Stomach (tissue), 9 donors: ENCODE data around the gene MYH13. TPM values are rescaled to one million over a fixed set of nuclear protein-coding genes. Genes with fewer than 3 reads are reported as not detected.

ENCODE experiments used
- DNase-seq, 2 donors: peaks; one replicate each; pipeline versions ENCODE4 v3.0.0 to v3.0.0-alpha.2; 2013 to 2019
- H3K27ac ChIP-seq, 5 donors: fragments of 200-600 bp in 4 of 5; sonication (generic) in 4 of 5; one replicate each; pipeline ENCODE4 v1.5.1; 2013 to 2019; ENCODE audit warnings: mild to moderate bottlenecking in 1 of 5, moderate library complexity in 1 of 5
- H3K27me3 ChIP-seq, 3 donors: fragments of 200-600 bp; sonication (generic); one replicate each; pipeline ENCODE4 v1.5.1; 2017 to 2019; ENCODE audit warnings: mixed run types in 1 of 3
- H3K36me3 ChIP-seq, 4 donors: fragments of 200-600 bp; sonication (generic); 1 replicate in 3 of 4; 2 replicates in 1 of 4; pipeline ENCODE4 v1.5.1; 2016 to 2019
- H3K4me1 ChIP-seq, 4 donors: fragments of 200-600 bp; sonication (generic); one replicate each; pipeline ENCODE4 v1.5.1; 2016 to 2019
- H3K4me3 ChIP-seq, 4 donors: fragments of 200-600 bp; sonication (generic) in 3 of 4; one replicate each; pipeline ENCODE4 v1.5.1; 2016 to 2019; ENCODE audit warnings: mild to moderate bottlenecking in 1 of 4
- H3K9me3 ChIP-seq, 4 donors: fragments of 200-600 bp; sonication (generic); one replicate each; pipeline ENCODE4 v1.5.1; 2016 to 2019
- EP300 ChIP-seq: sonication (generic); formaldehyde crosslinking; IDR thresholded peaks from one replicate; pipeline ENCODE4 v1.6.1; 2017; ENCODE audit warnings: antibody characterized with exemption
- POLR2A ChIP-seq, 4 donors: fragments of 450-650 bp; IDR thresholded peaks; one replicate each; pipeline ENCODE4 v1.6.1; 2016; ENCODE audit warnings: antibody characterized with exemption in 4 of 4, control low read depth in 2 of 4, mild to moderate bottlenecking in 1 of 4, moderate library complexity in 1 of 4
- POLR2AphosphoS5 ChIP-seq, 3 donors: sonication (generic); formaldehyde crosslinking; IDR thresholded peaks; one replicate each; pipeline ENCODE4 v1.6.1; 2016; ENCODE audit warnings: antibody characterized with exemption in 3 of 3
- WGBS, 5 donors: extraction: QIAGEN DNeasy Blood & Tissue Kit in 3 of 5; methylation state at CpG; one replicate each; pipeline versions ENCODE4 v1.1.5 to v1.1.7; 2013 to 2018; 5-methylcytosine and 5-hydroxymethylcytosine counted together
- intact Hi-C: fragments of 100-400 bp; cut with DNase I; formaldehyde crosslinking; loops from one replicate; pipeline ENCODE4 v1.15.1; 2023; ENCODE audit warnings: low total_unique reads
- polyA plus RNA-seq, 3 donors: library from polyadenylated mRNA; stranded (reverse); fragments of 200-250 nt; gene quantifications; one replicate each; pipeline ENCODE4 v1.2.3, GENCODE V29; 2013
- total RNA-seq, 5 donors: library from RNA; depleted of rRNA; stranded (reverse); fragments of >200 nt; gene quantifications; one replicate each; pipeline versions ENCODE4 v1.1.0 to v1.2.3, GENCODE V29; 2014 to 2016
- TF ChIP-seq, protein P1 (sequence below), 7 experiments: fragments of 450-650 bp in 4 of 7; fragments of 200-600 bp in 3 of 7; sonication (generic) in 3 of 7; IDR thresholded peaks; one replicate each; pipeline ENCODE4 v1.5.1; 2016 to 2019; ENCODE audit warnings: antibody characterized with exemption in 7 of 7, control low read depth in 2 of 7, mild to moderate bottlenecking in 1 of 7
- donor health status: healthy with polysubstance abuse.
- donor health status: Bipolar disorder and iron deficiency.
- donor health status: healthy.

The MYH13 gene
- total and polyA plus RNA-seq, 8 donors = 0.68 to 5.4 (median 2.6) TPM

DNA sequence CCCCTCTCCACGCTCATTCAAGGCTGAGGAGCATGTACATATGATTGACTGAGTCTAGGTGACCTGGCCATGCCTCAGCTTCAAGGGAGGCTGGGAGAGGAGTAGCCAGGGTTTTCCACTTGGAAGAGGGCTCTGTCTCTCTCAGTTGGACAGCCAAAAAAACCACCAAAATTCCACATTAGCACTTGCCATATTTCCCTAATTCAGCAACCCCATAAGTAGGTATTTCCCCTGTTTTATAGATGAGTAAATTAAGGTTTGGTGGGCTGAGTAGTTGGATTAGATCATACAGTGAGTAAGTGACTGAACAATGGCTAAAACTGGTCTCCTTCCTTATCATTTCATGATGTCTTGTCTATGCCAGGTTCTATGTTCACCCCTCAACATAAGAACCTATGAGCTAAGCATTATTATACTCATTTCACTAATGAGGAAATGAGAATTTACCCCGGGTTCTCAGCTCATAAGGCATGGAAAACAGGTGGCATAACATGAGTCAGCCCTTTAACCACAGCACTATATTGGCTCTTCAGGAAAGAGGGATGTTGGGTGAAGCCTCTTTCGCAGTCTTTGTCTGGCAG lies 106.4 kb downstream of the MYH13 start:
- Histone ChIP-seq H3K36me3 (no peaks in the 10 kb centered on the region), H3K27me3 (no peaks in the 10 kb centered on the region), H3K9me3 (no peaks in the 10 kb centered on the region), H3K4me1 (no peaks in the 10 kb centered on the region), H3K4me3 (no peak overlapping the region), H3K27ac (no peak overlapping the region)
- no peak for DNase-seq
- intact Hi-C loops = no loop called here
- 60 to 77% (median 72%) methylated on average over 3 of the region's 3 CpGs for WGBS, 5 donors
- no peak for TF ChIP-seq POLR2AphosphoS5 (IDR thresholded peaks at IDR 0.05)
- no peak for TF ChIP-seq EP300
- TF ChIP-seq, protein P1, sequence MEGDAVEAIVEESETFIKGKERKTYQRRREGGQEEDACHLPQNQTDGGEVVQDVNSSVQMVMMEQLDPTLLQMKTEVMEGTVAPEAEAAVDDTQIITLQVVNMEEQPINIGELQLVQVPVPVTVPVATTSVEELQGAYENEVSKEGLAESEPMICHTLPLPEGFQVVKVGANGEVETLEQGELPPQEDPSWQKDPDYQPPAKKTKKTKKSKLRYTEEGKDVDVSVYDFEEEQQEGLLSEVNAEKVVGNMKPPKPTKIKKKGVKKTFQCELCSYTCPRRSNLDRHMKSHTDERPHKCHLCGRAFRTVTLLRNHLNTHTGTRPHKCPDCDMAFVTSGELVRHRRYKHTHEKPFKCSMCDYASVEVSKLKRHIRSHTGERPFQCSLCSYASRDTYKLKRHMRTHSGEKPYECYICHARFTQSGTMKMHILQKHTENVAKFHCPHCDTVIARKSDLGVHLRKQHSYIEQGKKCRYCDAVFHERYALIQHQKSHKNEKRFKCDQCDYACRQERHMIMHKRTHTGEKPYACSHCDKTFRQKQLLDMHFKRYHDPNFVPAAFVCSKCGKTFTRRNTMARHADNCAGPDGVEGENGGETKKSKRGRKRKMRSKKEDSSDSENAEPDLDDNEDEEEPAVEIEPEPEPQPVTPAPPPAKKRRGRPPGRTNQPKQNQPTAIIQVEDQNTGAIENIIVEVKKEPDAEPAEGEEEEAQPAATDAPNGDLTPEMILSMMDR (IDR thresholded peaks at IDR 0.05) = no peak
- TF ChIP-seq POLR2A (IDR thresholded peaks at IDR 0.05) = no peak

DNA sequence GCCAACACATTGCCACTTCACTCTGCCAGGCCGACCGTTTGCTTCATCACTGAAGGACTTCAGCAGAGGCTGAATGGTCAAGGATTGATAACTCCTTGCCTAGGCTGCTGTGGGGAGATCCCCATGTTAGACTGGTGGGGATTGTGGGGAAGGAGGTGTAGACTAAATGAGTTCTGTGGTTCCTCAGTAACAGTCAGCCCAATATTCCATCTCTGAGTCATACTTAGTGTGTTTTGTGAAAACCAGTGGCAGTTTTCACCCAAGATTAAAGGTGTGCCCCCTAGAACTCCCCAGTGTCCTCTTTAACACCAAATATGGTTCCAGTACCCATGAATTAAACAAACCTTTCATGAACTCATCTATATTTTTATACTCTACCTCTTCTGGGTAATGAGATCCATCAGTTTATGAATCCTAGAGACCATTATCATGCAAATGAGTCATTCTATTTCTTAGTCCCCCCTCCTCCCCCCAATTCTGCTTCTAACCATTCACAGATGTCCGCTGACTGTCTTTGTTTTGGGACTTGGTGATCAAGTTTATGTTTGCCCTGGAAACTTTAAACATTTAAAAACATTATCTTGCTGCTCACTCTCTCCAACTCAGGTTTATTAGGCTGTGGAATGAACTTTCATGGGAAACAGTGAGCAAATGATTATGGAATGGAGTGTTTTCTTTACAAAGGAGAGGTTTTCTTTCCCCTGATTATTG lies 107.6 kb downstream of the MYH13 start:
- Histone ChIP-seq H3K9me3 (no peaks in the 10 kb centered on the region), H3K4me3 (no peak overlapping the region), H3K27ac (no peak overlapping the region), H3K27me3 (no peaks in the 10 kb centered on the region), H3K36me3 (no peaks in the 10 kb centered on the region), H3K4me1 (no peaks in the 10 kb centered on the region)
- DNase-seq = no peak
- WGBS, 5 donors = 56 to 80% (median 62%) methylated on average over 3 of the region's 3 CpGs
- intact Hi-C loops = no loop called here
- TF ChIP-seq POLR2AphosphoS5 (IDR thresholded peaks at IDR 0.05) = no peak
- no peak for TF ChIP-seq POLR2A (IDR thresholded peaks at IDR 0.05)
- TF ChIP-seq, protein P1 (IDR thresholded peaks at IDR 0.05) = no peak
- TF ChIP-seq EP300 = no peak

DNA sequence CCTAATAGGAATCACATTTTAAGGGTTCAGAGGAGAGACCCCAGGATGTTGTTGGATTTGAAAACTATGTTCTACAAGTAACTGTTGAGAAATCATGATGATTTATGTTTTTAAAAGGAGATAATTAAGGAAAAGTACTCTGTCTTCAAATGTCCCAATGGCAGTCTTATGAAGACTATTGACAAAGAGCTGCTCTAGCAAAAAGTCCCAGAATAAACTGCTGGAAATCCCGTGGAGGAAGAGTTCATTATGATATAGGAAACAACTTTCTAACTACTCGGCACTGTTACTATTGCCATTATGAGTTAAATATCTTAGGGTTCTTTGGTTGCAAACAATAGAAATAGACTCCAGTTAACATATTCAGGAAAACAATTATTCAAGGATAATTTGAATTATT lies 108.8 kb downstream of the MYH13 start:
- H3K4me3 ChIP-seq = no peak overlapping the region
- H3K27ac ChIP-seq = no peak overlapping the region
- TF ChIP-seq EP300 (no peak), POLR2A (IDR thresholded peaks at IDR 0.05) (no peak), POLR2AphosphoS5 (IDR thresholded peaks at IDR 0.05) (no peak)
- TF ChIP-seq, protein P1 (IDR thresholded peaks at IDR 0.05) = no peak
- H3K27me3 ChIP-seq = no peaks in the 10 kb centered on the region
- no peaks in the 10 kb centered on the region for H3K36me3 ChIP-seq
- WGBS, 5 donors = 66 to 79% (median 70%) methylated on average over 2 of the region's 2 CpGs
- no peaks in the 10 kb centered on the region for H3K9me3 ChIP-seq
- DNase-seq = no peak
- no peaks in the 10 kb centered on the region for H3K4me1 ChIP-seq
- intact Hi-C loops = no loop called here

DNA sequence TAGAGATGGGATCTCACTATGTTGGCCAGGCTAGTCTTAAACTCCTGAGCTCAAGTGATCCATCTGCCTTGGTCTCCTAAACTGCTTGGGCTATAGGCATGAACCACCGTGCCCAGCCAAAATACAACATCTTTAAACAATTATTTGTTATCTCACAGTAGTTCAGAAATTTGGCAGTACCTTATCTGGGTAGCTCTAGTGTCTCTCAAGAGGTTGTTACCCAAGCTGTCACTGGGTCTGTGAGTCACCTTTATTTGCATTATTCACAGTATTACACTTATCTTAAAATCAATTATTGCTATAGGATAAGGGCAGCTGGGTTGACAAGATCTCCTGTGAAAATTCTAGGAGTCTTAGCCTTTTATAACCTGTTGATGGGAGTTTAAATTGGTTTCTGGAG lies 110.4 kb downstream of the MYH13 start:
- H3K36me3 ChIP-seq = no peaks in the 10 kb centered on the region
- H3K4me3 ChIP-seq = no peak overlapping the region
- WGBS, 5 donors = 28 to 71% (median 41%) methylated on average over 1 of the region's 1 CpG
- H3K4me1 ChIP-seq = no peaks in the 10 kb centered on the region
- no peak overlapping the region for H3K27ac ChIP-seq
- DNase-seq = no peak
- H3K9me3 ChIP-seq = no peaks in the 10 kb centered on the region
- H3K27me3 ChIP-seq = no peaks in the 10 kb centered on the region
- intact Hi-C loops = no loop called here
- TF ChIP-seq POLR2A (IDR thresholded peaks at IDR 0.05) (no peak), POLR2AphosphoS5 (IDR thresholded peaks at IDR 0.05) (no peak), EP300 (no peak)
- TF ChIP-seq, protein P1 (IDR thresholded peaks at IDR 0.05) = no peak
